IPS-18c (cell line): ENCODE data around the gene FAT1.
"Not testable (repeated sequence)": the region's sequence is repeated elsewhere in the genome, so short reads cannot be mapped to it uniquely, and the experiment has no call there.

ENCODE experiments used
- H3K4me3 ChIP-seq: 2 replicates; pipeline ENCODE4 v1.7.0; 2013; ENCODE audit warnings: low read depth, mild to moderate bottlenecking, low read length, moderate library complexity; ENCODE audit not compliant: insufficient read depth
- H3K9me3 ChIP-seq: one replicate; pipeline ENCODE4 v1.6.1; 2013; ENCODE audit warnings: mild to moderate bottlenecking, low read length, moderate library complexity; ENCODE audit not compliant: control insufficient read depth, insufficient read depth

The FAT1 gene

GRCh38 chr4:186723292-186724057 lies at the start of gene FAT1:
Gene FAT1 (minus strand): TSS chr4:186723856. CDS start chr4:186709827, 14,029 bp downstream.
- peak within 1 kb of the TSS; percentile 90 for H3K4me3 ChIP-seq
- no peaks in the 10 kb centered on the region for H3K9me3 ChIP-seq

- Histone ChIP-seq H3K4me3 (no peak overlapping the region), H3K9me3 (no peaks in the 10 kb centered on the region)
Observed at GRCh38 chr4:186772936-186773487, 49.4 kb upstream of the FAT1 start.

GRCh38 chr4:186771624-186772023 lies 48.0 kb upstream of the FAT1 start:
- H3K4me3 ChIP-seq: no peak overlapping the region
- no peaks in the 10 kb centered on the region for H3K9me3 ChIP-seq

GRCh38 chr4:186770481-186771175 lies 47.0 kb upstream of the FAT1 start:
- Histone ChIP-seq H3K9me3 (no peaks in the 10 kb centered on the region), H3K4me3 (no peak overlapping the region)

- Histone ChIP-seq H3K9me3 (no peaks in the 10 kb centered on the region), H3K4me3 (no peak overlapping the region)
Observed at GRCh38 chr4:186767794-186768193, 44.1 kb upstream of the FAT1 start.

- no peak overlapping the region for H3K4me3 ChIP-seq
Observed at GRCh38 chr4:186765673-186766546, 42.3 kb upstream of the FAT1 start.

GRCh38 chr4:186765138-186765537 lies 41.5 kb upstream of the FAT1 start:
- H3K9me3 ChIP-seq: no peaks in the 10 kb centered on the region
- H3K4me3 ChIP-seq: no peak overlapping the region

More at GRCh38 chr4:186765673-186766546, 42.3 kb upstream of the FAT1 start:
- no peaks in the 10 kb centered on the region for H3K9me3 ChIP-seq

- Histone ChIP-seq H3K4me3 (no peak overlapping the region), H3K9me3 (no peaks in the 10 kb centered on the region)
Observed at GRCh38 chr4:186764457-186764856, 40.8 kb upstream of the FAT1 start.

- no peaks in the 10 kb centered on the region for H3K9me3 ChIP-seq
- H3K4me3 ChIP-seq: no peak overlapping the region
Observed at GRCh38 chr4:186762865-186763264, 39.2 kb upstream of the FAT1 start.

- no peak overlapping the region for H3K4me3 ChIP-seq
Observed at GRCh38 chr4:186762361-186762760, 38.7 kb upstream of the FAT1 start.

GRCh38 chr4:186761956-186762355 lies 38.3 kb upstream of the FAT1 start:
- not testable (repeated sequence) for H3K4me3 ChIP-seq, H3K9me3 ChIP-seq

More at GRCh38 chr4:186762361-186762760, 38.7 kb upstream of the FAT1 start:
- H3K9me3 ChIP-seq: no peaks in the 10 kb centered on the region

- H3K4me3 ChIP-seq: no peak overlapping the region
- H3K9me3 ChIP-seq: no peaks in the 10 kb centered on the region
Observed at GRCh38 chr4:186761393-186761792, 37.7 kb upstream of the FAT1 start.

GRCh38 chr4:186760576-186760975 lies 36.9 kb upstream of the FAT1 start:
- H3K4me3 ChIP-seq: no peak overlapping the region
- no peaks in the 10 kb centered on the region for H3K9me3 ChIP-seq

GRCh38 chr4:186759990-186760389 lies 36.3 kb upstream of the FAT1 start:
- Histone ChIP-seq H3K4me3 (no peak overlapping the region), H3K9me3 (no peaks in the 10 kb centered on the region)

GRCh38 chr4:186758929-186759682 lies 35.5 kb upstream of the FAT1 start:
- H3K9me3 ChIP-seq: no peaks in the 10 kb centered on the region
- no peak overlapping the region for H3K4me3 ChIP-seq

- no peaks in the 10 kb centered on the region for H3K9me3 ChIP-seq
- no peak overlapping the region for H3K4me3 ChIP-seq
Observed at GRCh38 chr4:186757696-186758355, 34.2 kb upstream of the FAT1 start.
